Measurements from ENCODE around the gene RASEF. TPM values are rescaled to one million over a fixed set of nuclear protein-coding genes. Genes with fewer than 3 reads are reported as not detected.

Gene RASEF
- total RNA-seq, 1 donor from 2014 or later, result 10.9 TPM

GRCh38 chr9:83056174-83056573 lies 6.8 kb downstream of the RASEF start:
- H3K36me3 ChIP-seq, result no peaks in the 10 kb centered on the region
- no peak overlapping the region for H3K4me3 ChIP-seq
- H3K27me3 ChIP-seq, result no peaks in the 10 kb centered on the region
- no peaks in the 10 kb centered on the region for H3K4me1 ChIP-seq
- ATAC-seq (peak; percentile 57), DNase-seq (no peak)
- no peaks in the 10 kb centered on the region for H3K9me3 ChIP-seq
- TF ChIP-seq CTCF (IDR thresholded peaks at IDR 0.05), result no peak
- no peak overlapping the region for H3K27ac ChIP-seq
- intact Hi-C loops (cut with DNase I), result no loop called here

GRCh38 chr9:83047839-83048775 lies 14.8 kb downstream of the RASEF start:
- H3K4me3 ChIP-seq, result no peak overlapping the region
- no peaks in the 10 kb centered on the region for H3K36me3 ChIP-seq
- no peaks in the 10 kb centered on the region for H3K9me3 ChIP-seq
- TF ChIP-seq CTCF (IDR thresholded peaks at IDR 0.05), result no peak
- H3K4me1 ChIP-seq, result no peaks in the 10 kb centered on the region
- no peak for DNase-seq
- no peaks in the 10 kb centered on the region for H3K27me3 ChIP-seq
- peak; percentile 56 for ATAC-seq
- intact Hi-C loops (cut with DNase I), result no loop called here
- no peak overlapping the region for H3K27ac ChIP-seq

DNA sequence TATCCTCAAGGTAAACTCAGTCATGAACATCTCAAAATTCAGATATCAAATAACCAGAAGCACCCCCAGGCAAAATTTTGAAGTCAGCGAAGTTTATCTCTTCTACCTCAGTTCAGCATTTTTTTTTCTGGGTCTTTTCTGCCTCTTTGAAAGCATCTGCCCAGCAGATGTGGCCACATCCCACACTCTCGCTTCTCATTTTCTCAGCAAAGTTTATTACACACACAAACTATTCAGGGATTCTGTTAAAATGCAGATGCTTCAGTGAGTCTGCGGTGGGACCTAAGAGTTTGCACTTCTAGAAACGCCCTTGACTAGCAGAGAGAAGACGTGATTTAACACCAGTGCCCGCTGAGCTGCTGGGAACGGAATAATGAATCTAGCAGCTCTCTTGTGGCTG lies 19.3 kb downstream of the RASEF start:
- Histone ChIP-seq H3K36me3 (no peaks in the 10 kb centered on the region), H3K27ac (no peak overlapping the region), H3K9me3 (no peaks in the 10 kb centered on the region), H3K4me3 (no peak overlapping the region), H3K4me1 (no peaks in the 10 kb centered on the region), H3K27me3 (no peaks in the 10 kb centered on the region)
- TF ChIP-seq CTCF (IDR thresholded peaks at IDR 0.05), result no peak
- ATAC-seq (no peak), DNase-seq (no peak)
- intact Hi-C loops (cut with DNase I), result no loop called here

- ATAC-seq, result no peak
- Histone ChIP-seq H3K27me3 (no peaks in the 10 kb centered on the region), H3K4me3 (no peak overlapping the region), H3K4me1 (no peaks in the 10 kb centered on the region), H3K9me3 (no peaks in the 10 kb centered on the region), H3K27ac (no peak overlapping the region), H3K36me3 (no peaks in the 10 kb centered on the region)
- TF ChIP-seq CTCF (IDR thresholded peaks at IDR 0.05), result no peak
- intact Hi-C loops (cut with DNase I), result no loop called here
- no peak for DNase-seq
These were observed 21.2 kb downstream of the RASEF start for GRCh38 chr9:83041771-83042170.

GRCh38 chr9:83039303-83039702 lies 23.6 kb downstream of the RASEF start:
- H3K4me3 ChIP-seq, result no peak overlapping the region
- no peaks in the 10 kb centered on the region for H3K27me3 ChIP-seq
- no peaks in the 10 kb centered on the region for H3K36me3 ChIP-seq
- DNase-seq (no peak), ATAC-seq (no peak)
- intact Hi-C loops (cut with DNase I), result no loop called here
- no peak for TF ChIP-seq CTCF (IDR thresholded peaks at IDR 0.05)
- no peak overlapping the region for H3K27ac ChIP-seq
- H3K4me1 ChIP-seq, result no peaks in the 10 kb centered on the region
- H3K9me3 ChIP-seq, result no peaks in the 10 kb centered on the region
